ENCODE measurements around the gene PABPN1L. TPM values are rescaled to one million over a fixed set of nuclear protein-coding genes. Genes with fewer than 3 reads are reported as not detected.
"Not testable (repeated sequence)": the region's sequence is repeated elsewhere in the genome, so short reads cannot be mapped to it uniquely, and the experiment has no call there.

The PABPN1L gene
- polyA plus RNA-seq, 2 of the 4 experiments (the other 2 are of a cell fraction): not detected

- FAIRE-seq (no peak), DNase-seq (ENCODE audit: low read depth in 1 of 2, low spot score in 1 of 2) (no peak), ATAC-seq (no peak)
- CTCF ChIA-PET: no interaction called here
- no peak overlapping the region for H3K4me2 ChIP-seq
- no peaks in the 10 kb centered on the region for H3K4me1 ChIP-seq
- TF ChIP-seq CEBPB (IDR thresholded peaks at IDR 0.05): no peak
- TF ChIP-seq MAZ (IDR thresholded peaks at IDR 0.05; ENCODE audit: borderline replicate concordance, low read depth, low read length): no peak
- POLR2A ChIA-PET: no interaction called here
- WGBS (ENCODE audit: missing lambda C conversion rate): 71% methylated on average over 7 of the region's 22 CpGs
- H3K4me3 ChIP-seq: no peak overlapping the region
- H3K9me3 ChIP-seq: no peaks in the 10 kb centered on the region
- no peak overlapping the region for H3K27ac ChIP-seq
These were observed 28.9 kb upstream of the PABPN1L start for GRCh38 chr16:88895335-88895734.

DNA sequence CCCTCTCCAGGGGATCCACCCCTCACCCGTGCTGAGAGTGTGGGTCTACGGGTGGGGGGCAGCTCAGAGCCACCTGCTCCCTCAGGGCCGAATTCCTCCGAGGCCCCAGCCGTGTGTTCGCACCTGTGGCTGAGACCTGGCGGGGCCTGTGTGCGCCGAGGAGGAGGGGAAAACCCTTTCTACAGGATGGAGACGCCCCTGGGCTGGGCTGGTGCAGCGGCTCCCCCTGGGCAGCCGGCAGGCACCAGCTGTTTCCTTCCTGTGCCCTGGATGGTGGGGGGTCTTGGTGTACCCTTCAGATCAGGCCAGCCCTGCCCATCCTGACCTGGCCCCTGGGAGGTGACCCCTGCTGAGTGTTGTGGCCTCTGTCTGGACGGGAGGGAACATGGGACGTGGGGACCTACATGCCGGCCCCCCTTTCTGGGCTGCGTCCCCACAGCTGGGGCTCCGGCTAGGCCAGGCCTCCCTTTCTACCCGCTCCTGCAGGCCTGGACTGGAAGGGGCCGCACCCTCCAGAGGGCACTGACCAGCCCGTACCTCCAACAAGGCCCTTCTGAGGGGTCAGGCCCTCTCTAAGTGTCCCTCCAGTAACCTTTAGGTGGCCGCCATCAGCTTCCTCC, 28.3 kb upstream of the PABPN1L start:
- ChIA-PET POLR2A (no interaction called here), CTCF (no interaction called here)
- H3K4me2 ChIP-seq: no peak overlapping the region
- no peak for TF ChIP-seq FOXS1 (CRISPR knock-in tag; IDR thresholded peaks at IDR 0.05)
- no peak for TF ChIP-seq HMGXB4 (CRISPR knock-in tag; IDR thresholded peaks at IDR 0.05; ENCODE audit: borderline replicate concordance)
- no peak for TF ChIP-seq ESRRA (IDR thresholded peaks at IDR 0.05; ENCODE audit: borderline replicate concordance, low read length)
- no peak for TF ChIP-seq POLR2AphosphoS2 (conservative IDR thresholded peaks at IDR 0.05; ENCODE audit: low read length)
- TF ChIP-seq GATA3 (IDR thresholded peaks at IDR 0.05; ENCODE audit: borderline replicate concordance): no peak
- no peak for TF ChIP-seq TP53 (CRISPR knock-in tag; IDR thresholded peaks at IDR 0.05)
- TF ChIP-seq CBX8 (IDR thresholded peaks at IDR 0.05): no peak
- TF ChIP-seq RNF2 (IDR thresholded peaks at IDR 0.05; ENCODE audit: borderline replicate concordance, low read depth): no peak
- TF ChIP-seq HOXB13 (CRISPR knock-in tag; IDR thresholded peaks at IDR 0.05; ENCODE audit: low read depth): no peak
- no peak for TF ChIP-seq EP300 (IDR thresholded peaks at IDR 0.05)
- no peak for TF ChIP-seq HOXB5 (CRISPR knock-in tag; IDR thresholded peaks at IDR 0.05)
- no peak for TF ChIP-seq PBX3 (IDR thresholded peaks at IDR 0.05)
- no peak for TF ChIP-seq CBX2 (IDR thresholded peaks at IDR 0.05; ENCODE audit: borderline replicate concordance, low read depth)
- no peak for TF ChIP-seq NFE2L2 (conservative IDR thresholded peaks at IDR 0.05; ENCODE audit: low read length)
- no peak for TF ChIP-seq NR3C1 (IDR thresholded peaks at IDR 0.05)
- TF ChIP-seq KDM1A (IDR thresholded peaks at IDR 0.05; ENCODE audit: low read depth): no peak
- TF ChIP-seq FOSL2 (IDR thresholded peaks at IDR 0.05): no peak
- no peak for TF ChIP-seq FOSL2 (CRISPR knock-in tag; IDR thresholded peaks at IDR 0.05)
- no peak for TF ChIP-seq MAFK (IDR thresholded peaks at IDR 0.05; ENCODE audit: partially characterized antibody)
- no peak for TF ChIP-seq RARB (CRISPR knock-in tag; IDR thresholded peaks at IDR 0.05)
- TF ChIP-seq PHF8 (IDR thresholded peaks at IDR 0.05; ENCODE audit: borderline replicate concordance, low read depth): no peak
- no peak for FAIRE-seq
- no peak overlapping the region for H3K4me3 ChIP-seq
- H3K9me3 ChIP-seq: no peaks in the 10 kb centered on the region
- DNase-seq (ENCODE audit: low read depth in 1 of 2, low spot score in 1 of 2): no peak
- H3K4me1 ChIP-seq: no peaks in the 10 kb centered on the region
- WGBS (ENCODE audit: missing lambda C conversion rate): 65% methylated on average over 6 of the region's 21 CpGs
- no peak for ATAC-seq
- no peak overlapping the region for H3K27ac ChIP-seq

DNA sequence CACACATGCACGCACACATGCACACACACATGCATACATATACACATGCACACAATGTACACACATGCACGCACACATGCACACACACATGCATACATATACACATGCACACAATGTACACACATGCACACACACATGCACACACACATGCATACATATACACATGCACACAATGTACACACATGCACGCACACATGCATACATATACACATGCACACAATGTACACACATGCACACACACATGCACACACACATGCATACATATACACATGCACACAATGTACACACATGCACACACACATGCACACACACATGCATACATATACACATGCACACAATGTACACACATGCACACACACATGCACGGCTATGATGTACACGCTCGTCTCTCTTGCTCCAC, 27.8 kb upstream of the PABPN1L start:
- H3K4me3 ChIP-seq; ATAC-seq; FAIRE-seq; CTCF ChIA-PET; H3K9me3 ChIP-seq; H3K4me2 ChIP-seq; DNase-seq (ENCODE audit: low read depth in 1 of 2, low spot score in 1 of 2); H3K4me1 ChIP-seq; POLR2A ChIA-PET; H3K27ac ChIP-seq: not testable (repeated sequence)
- whole genome bisulfite sequencing (ENCODE audit: missing lambda C conversion rate): 94% methylated on average over 4 of the region's 6 CpGs
